HepG2 (cell line): ENCODE data around the gene LIN28A. TPM values are rescaled to one million over a fixed set of nuclear protein-coding genes. Genes with fewer than 3 reads are reported as not detected.

Experiments used
- EEA1 ChIP-seq: sonication (generic); formaldehyde crosslinking; IDR thresholded peaks from 2 replicates; pipeline ENCODE4 v1.5.1; 2020; ENCODE audit warnings: mild to moderate bottlenecking, missing genetic modification reagents, borderline replicate concordance
- FOXA3 ChIP-seq: IDR thresholded peaks from 2 replicates; pipeline ENCODE4 v1.6.1; 2016; ENCODE audit warnings: missing genetic modification reagents, missing compliant biosample characterization
- FOXJ3 ChIP-seq: sonication (generic); formaldehyde crosslinking; IDR thresholded peaks from 2 replicates; pipeline ENCODE4 v1.4.0; 2020; ENCODE audit warnings: missing genetic modification reagents, mild to moderate bottlenecking, borderline replicate concordance
- FUBP1 ChIP-seq: sonication (generic); formaldehyde crosslinking; IDR thresholded peaks from 2 replicates; pipeline ENCODE4 v1.5.1; 2020; ENCODE audit warnings: missing genetic modification reagents, mild to moderate bottlenecking, borderline replicate concordance
- GATAD1 ChIP-seq: IDR thresholded peaks from 2 replicates; pipeline ENCODE4 v1.6.1; 2016; ENCODE audit warnings: missing genetic modification reagents, missing compliant biosample characterization
- HMGXB3 ChIP-seq: sonication (generic); formaldehyde crosslinking; IDR thresholded peaks from 2 replicates; pipeline ENCODE4 v1.4.0; 2020; ENCODE audit warnings: missing genetic modification reagents, borderline replicate concordance
- HMGXB4 ChIP-seq, 2 experiments: sonication (generic) in 1 of 2; formaldehyde crosslinking in 1 of 2; IDR thresholded peaks; 2 replicates each; pipeline versions ENCODE4 v1.4.0 to v1.6.1; 2018 to 2020; ENCODE audit warnings: missing genetic modification reagents in 2 of 2, borderline replicate concordance in 1 of 2, low read depth in 1 of 2, mild to moderate bottlenecking in 1 of 2, missing biosample characterization in 1 of 2
- KAT7 ChIP-seq: IDR thresholded peaks from 2 replicates; pipeline ENCODE4 v1.6.1; 2018; ENCODE audit warnings: borderline replicate concordance, missing compliant biosample characterization
- SNAPC5 ChIP-seq: sonication (generic); formaldehyde crosslinking; IDR thresholded peaks from 2 replicates; pipeline ENCODE4 v1.8.1; 2023; ENCODE audit warnings: mild to moderate bottlenecking, missing genetic modification reagents, borderline replicate concordance
- SOX13 ChIP-seq, 3 experiments: fragments of 450-650 bp in 1 of 3; sonication (generic) in 1 of 3; formaldehyde crosslinking in 1 of 3; IDR thresholded peaks in 2 of 3; conservative IDR thresholded peaks in 1 of 3; 2 replicates each; pipeline versions ENCODE4 v1.5.0 to v1.6.1; 2016 to 2020; ENCODE audit warnings: antibody characterized with exemption in 1 of 3, mild to moderate bottlenecking in 1 of 3, missing compliant biosample characterization in 1 of 3, missing genetic modification reagents in 1 of 3, moderate library complexity in 1 of 3
- TGIF2 ChIP-seq: IDR thresholded peaks from 2 replicates; pipeline ENCODE4 v1.6.1; 2016; ENCODE audit warnings: control low read depth, missing compliant biosample characterization
- ZGPAT ChIP-seq: IDR thresholded peaks from 2 replicates; pipeline ENCODE4 v1.6.1; 2016; ENCODE audit warnings: mild to moderate bottlenecking
- ZNF205 ChIP-seq: IDR thresholded peaks from 2 replicates; pipeline ENCODE4 v1.6.1; 2018; ENCODE audit warnings: missing biosample characterization, missing genetic modification reagents
- ZNF572 ChIP-seq: sonication (generic); formaldehyde crosslinking; IDR thresholded peaks from 2 replicates; pipeline ENCODE4 v1.5.1; 2020; ENCODE audit warnings: mild to moderate bottlenecking, missing genetic modification reagents
- polyA plus RNA-seq, 8 experiments: library from polyadenylated mRNA; depleted of rRNA in 3 of 8; stranded (reverse) in 7 of 8; unstranded in 1 of 8; fragments of >200 nt; fragmentation: Illumina TruSeq in 4 of 8; extraction: Trizol in 4 of 8; gene quantifications; 2 replicates each; pipeline versions ENCODE4 v1.2.1 to v1.2.3, GENCODE V29; 2011 to 2016; ENCODE audit warnings: low read depth in 4 of 8, missing spikeins in 1 of 8, mixed read lengths in 1 of 8; ENCODE audit not compliant: insufficient read depth in 1 of 8
- total RNA-seq, 5 experiments: library from RNA; depleted of rRNA; stranded (reverse); fragments of >200 nt; fragmentation: Illumina TruSeq; extraction: Trizol; gene quantifications; 2 replicates each; pipeline ENCODE4 v1.2.3, GENCODE V29; 2016; ENCODE audit warnings: low read depth in 1 of 5

Gene LIN28A
- total and polyA plus RNA-seq, 2 of the 13 experiments (the other 11 are each of a cell fraction or from before 2014, with no cell fraction given) = not detected

GRCh38 chr1:26472901-26473845 is 62.6 kb downstream of the LIN28A start (continued):
- TF ChIP-seq KAT7 (CRISPR knock-in tag) (peak; percentile 8; the same call in 1 of the 2 replicates), HMGXB3 (CRISPR knock-in tag) (peak; percentile 17; the same call in 1 of the 2 replicates), ZGPAT (CRISPR knock-in tag) (peak; percentile 68; the same call in 1 of the 2 replicates), FOXJ3 (CRISPR knock-in tag) (no peak; the same call in 1 of the 2 replicates), FOXA3 (peak; percentile 51), HMGXB4 (CRISPR knock-in tag; IDR thresholded peaks at IDR 0.05; ENCODE audit: borderline replicate concordance in 1 of 2, low read depth in 1 of 2) (no peak; a peak in 1 of 4 replicates), ZNF205 (CRISPR knock-in tag) (no peak), SOX13 (IDR thresholded peaks at IDR 0.05) (no peak), SOX13 (CRISPR knock-in tag; conservative IDR thresholded peaks at IDR 0.05 in 1 of 2, IDR thresholded peaks at IDR 0.05 in 1 of 2) (peak in 1 of 2 experiments; percentile 38; a peak in 2 of 4 replicates), EEA1 (CRISPR knock-in tag) (no peak), ZNF572 (CRISPR knock-in tag) (no peak; the same call in 1 of the 2 replicates), SNAPC5 (CRISPR knock-in tag) (peak; percentile 68; the same call in 1 of the 2 replicates), GATAD1 (CRISPR knock-in tag) (no peak), FUBP1 (no peak), TGIF2 (CRISPR knock-in tag) (peak; percentile 83)
